ENCODE data around the gene NEDD4L. TPM values are rescaled to one million over a fixed set of nuclear protein-coding genes. Genes with fewer than 3 reads are reported as not detected.

The NEDD4L gene
- total and polyA plus RNA-seq, 10 of the 15 experiments (the other 5 are each of a cell fraction or from before 2014, with no cell fraction given), result 7.4 to 24.0 (median 17.7) TPM

DNA sequence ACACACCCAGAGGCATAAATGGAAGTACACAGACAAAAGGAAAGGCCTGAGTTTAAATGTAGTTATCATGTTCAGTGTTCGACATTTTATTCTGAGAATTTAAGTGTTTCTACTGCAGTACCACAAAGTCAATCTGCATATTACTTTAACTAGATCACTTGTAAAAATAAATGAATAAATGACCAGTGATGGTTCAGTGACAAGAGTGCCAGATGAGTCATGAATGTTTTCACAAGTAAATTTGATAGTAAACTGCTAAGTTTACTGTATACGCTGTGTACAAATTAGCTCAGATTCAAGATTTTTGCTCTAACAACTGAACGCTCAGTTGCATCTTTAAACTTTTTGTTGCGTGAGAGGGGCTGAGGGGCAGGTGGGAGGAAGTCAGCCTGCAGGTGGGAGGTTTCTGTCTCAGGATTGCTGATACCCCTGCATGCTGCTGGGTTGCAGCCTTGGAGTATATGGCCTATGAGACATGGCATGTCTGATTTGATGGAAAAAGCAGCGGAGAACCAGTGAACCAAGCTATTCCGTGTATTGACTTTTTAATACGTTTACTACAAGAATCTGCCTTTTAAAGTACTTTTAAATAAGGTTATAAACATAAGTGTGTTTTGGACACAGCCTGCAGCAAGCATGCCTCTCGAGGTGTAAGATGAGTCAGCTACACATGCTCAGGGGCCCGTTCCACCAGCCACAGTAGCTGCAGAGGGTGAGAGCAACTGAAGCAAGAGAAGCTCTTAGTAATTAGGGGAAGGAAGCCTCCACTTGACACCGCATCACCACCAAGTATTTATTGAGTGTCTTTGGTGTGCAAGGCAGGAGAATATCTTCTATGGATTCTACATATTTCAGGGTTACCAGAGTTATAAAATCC is 245.1 kb downstream of the NEDD4L start (continued):
- TF ChIP-seq RAD51 (IDR thresholded peaks at IDR 0.05) (no peak), NFIC (IDR thresholded peaks at IDR 0.05; ENCODE audit: low read depth, low read length) (peak; percentile 78; the same call in 1 of the 2 replicates), NBN (IDR thresholded peaks at IDR 0.05) (0 out of 2 replicates have a peak, but pooled peaks have one; percentile 15), CEBPB (IDR thresholded peaks at IDR 0.05; ENCODE audit: borderline replicate concordance in 1 of 2, low read depth in 2 of 2, low read length in 2 of 2) (0 out of 4 replicates have a peak, but pooled peaks of 1 of the 2 experiments have one; percentile 18), TAF1 (IDR thresholded peaks at IDR 0.05; ENCODE audit: borderline replicate concordance, low read depth, low read length) (no peak), YY1 (IDR thresholded peaks at IDR 0.05; ENCODE audit: low read depth, low read length) (no peak), SMARCA5 (IDR thresholded peaks at IDR 0.05) (no peak), KAT2A (conservative IDR thresholded peaks at IDR 0.05; ENCODE audit: control insufficient read depth, low read depth, low read length) (no peak), TCF12 (IDR thresholded peaks at IDR 0.05; ENCODE audit: low read depth, low read length) (0 out of 2 replicates have a peak, but pooled peaks have one; percentile 27), PML (IDR thresholded peaks at IDR 0.05; ENCODE audit: low read length) (no peak), RELB (IDR thresholded peaks at IDR 0.05; ENCODE audit: low read depth) (peak; percentile 51; the same call in 1 of the 2 replicates), HCFC1 (IDR thresholded peaks at IDR 0.05; ENCODE audit: low read length) (no peak), SRF (IDR thresholded peaks at IDR 0.05; ENCODE audit: low read depth in 2 of 2, low read length in 2 of 2) (0 out of 4 replicates have a peak, but pooled peaks of 1 of the 2 experiments have one; percentile 50), CREM (IDR thresholded peaks at IDR 0.05; ENCODE audit: low read depth) (0 out of 2 replicates have a peak, but pooled peaks have one; percentile 31), MTA2 (IDR thresholded peaks at IDR 0.05; ENCODE audit: low read depth) (peak; percentile 15; the same call in 1 of the 2 replicates), ZBTB4 (CRISPR knock-in tag; IDR thresholded peaks at IDR 0.05) (no peak), POLR2AphosphoS5 (IDR thresholded peaks at IDR 0.05; ENCODE audit: low read length) (no peak), ZNF622 (IDR thresholded peaks at IDR 0.05) (no peak), MTA3 (IDR thresholded peaks at IDR 0.05; ENCODE audit: borderline replicate concordance, low read length) (no peak), IKZF2 (IDR thresholded peaks at IDR 0.05) (0 out of 4 replicates have a peak, but pooled peaks of 1 of the 2 experiments have one; percentile 11), CBFB (IDR thresholded peaks at IDR 0.05; ENCODE audit: low read depth) (0 out of 2 replicates have a peak, but pooled peaks have one; percentile 40), ZNF217 (IDR thresholded peaks at IDR 0.05) (no peak), BHLHE40 (IDR thresholded peaks at IDR 0.05; ENCODE audit: borderline replicate concordance in 1 of 2, low read depth in 2 of 2, low read length in 1 of 2) (peak; percentile 23 to 57; a peak in 2 of 4 replicates), IKZF1 (conservative IDR thresholded peaks at IDR 0.05) (0 out of 2 replicates have a peak, but pooled peaks have one; percentile 19), EED (IDR thresholded peaks at IDR 0.05; ENCODE audit: low read depth) (0 out of 2 replicates have a peak, but pooled peaks have one; percentile 27)
